Stimulated activated naive CD8-positive, alpha-beta T cell treated with anti-CD3 and anti-CD28 coated beads, Interleukin-15, Interleukin-2, amounts not matched to agents 100 U/mL and 50 U/mL, for 24 hours (primary cell): Measurements from ENCODE around the gene FSCN2.
"Not testable (repeated sequence)": the region's sequence is repeated elsewhere in the genome, so short reads cannot be mapped to it uniquely, and the experiment has no call there.

Source experiments
- ATAC-seq: fragments of 150-1000 bp; cut with Tn5 transposase; one replicate; pipeline ENCODE4 v1.10.0; 2021
- DNase-seq: peaks from one replicate; pipeline ENCODE4 v3.0.0; 2021

FSCN2 gene

DNA sequence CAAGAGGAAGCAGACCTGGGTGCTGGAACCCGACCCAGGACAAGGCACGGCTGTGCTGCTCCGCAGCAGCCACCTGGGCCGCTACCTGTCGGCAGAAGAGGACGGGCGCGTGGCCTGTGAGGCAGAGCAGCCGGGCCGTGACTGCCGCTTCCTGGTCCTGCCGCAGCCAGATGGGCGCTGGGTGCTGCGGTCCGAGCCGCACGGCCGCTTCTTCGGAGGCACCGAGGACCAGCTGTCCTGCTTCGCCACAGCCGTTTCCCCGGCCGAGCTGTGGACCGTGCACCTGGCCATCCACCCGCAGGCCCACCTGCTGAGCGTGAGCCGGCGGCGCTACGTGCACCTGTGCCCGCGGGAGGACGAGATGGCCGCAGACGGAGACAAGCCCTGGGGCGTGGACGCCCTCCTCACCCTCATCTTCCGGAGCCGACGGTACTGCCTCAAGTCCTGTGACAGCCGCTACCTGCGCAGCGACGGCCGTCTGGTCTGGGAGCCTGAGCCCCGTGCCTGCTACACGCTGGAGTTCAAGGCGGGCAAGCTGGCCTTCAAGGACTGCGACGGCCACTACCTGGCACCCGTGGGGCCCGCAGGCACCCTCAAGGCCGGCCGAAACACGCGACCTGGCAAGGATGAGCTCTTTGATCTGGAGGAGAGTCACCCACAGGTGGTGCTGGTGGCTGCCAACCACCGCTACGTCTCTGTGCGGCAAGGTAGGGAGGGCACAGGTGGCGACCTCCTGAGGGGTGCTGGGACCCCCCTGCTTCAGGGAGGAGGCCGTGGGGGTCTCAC, 667 bp downstream of the FSCN2 start:
- DNase-seq (no peak), ATAC-seq (no peak)

DNA sequence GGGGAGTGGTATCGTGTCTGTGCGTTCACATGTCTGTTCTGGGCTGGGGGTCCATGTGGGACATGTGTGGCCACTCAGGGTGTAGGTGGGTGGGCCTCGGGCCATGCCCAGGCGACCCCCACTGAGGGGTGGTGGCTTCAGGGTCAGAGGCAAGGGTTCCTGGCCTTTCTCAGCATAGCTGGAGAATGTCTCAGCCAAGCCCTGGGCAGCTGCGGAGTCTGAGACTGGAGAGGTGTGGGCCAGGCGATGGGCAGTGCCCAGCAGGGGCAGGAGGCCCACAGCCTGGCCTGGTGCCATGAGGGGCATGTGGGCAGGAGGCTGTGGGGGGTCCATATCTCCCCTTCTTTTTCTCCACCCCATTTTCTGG, 1.2 kb downstream of the FSCN2 start:
- no peak for DNase-seq
- ATAC-seq: no peak

DNA sequence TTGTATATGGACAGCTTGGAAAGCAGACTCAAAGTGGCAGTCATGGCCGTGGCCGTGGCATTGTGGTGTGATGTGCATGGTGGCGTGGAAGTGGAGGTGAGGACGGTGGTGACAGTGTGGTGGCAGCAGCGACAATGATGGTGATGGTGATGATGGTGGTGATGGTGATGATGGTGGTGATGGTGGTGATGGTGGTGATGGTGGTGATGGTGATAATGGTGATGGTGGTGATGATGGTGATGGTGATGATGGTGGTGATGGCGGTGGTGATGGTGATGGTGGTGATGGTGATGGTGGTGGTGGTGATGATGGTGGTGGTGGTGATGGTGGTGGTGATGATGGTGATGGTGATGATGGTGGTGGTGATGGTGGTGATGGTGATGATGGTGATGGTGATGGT, 2.8 kb downstream of the FSCN2 start:
- ATAC-seq, DNase-seq: not testable (repeated sequence)

DNA sequence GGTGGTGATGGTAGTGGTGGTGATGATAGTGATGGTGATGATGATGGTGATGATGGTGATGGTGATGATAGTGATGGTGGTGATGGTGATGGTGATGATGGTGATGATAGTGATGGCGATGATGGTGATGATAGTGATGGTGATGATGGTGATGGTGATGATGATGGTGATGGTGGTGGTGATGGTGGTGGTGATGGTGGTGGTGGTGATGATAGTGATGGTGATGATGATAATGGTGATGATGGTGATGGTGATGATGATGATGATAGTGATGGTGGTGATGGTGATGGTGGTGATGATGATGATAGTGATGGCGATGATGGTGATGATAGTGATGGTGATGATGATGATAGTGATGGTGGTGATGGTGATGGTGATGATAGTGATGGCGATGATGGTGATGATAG, 3.8 kb downstream of the FSCN2 start:
- ATAC-seq, DNase-seq: not testable (repeated sequence)

DNA sequence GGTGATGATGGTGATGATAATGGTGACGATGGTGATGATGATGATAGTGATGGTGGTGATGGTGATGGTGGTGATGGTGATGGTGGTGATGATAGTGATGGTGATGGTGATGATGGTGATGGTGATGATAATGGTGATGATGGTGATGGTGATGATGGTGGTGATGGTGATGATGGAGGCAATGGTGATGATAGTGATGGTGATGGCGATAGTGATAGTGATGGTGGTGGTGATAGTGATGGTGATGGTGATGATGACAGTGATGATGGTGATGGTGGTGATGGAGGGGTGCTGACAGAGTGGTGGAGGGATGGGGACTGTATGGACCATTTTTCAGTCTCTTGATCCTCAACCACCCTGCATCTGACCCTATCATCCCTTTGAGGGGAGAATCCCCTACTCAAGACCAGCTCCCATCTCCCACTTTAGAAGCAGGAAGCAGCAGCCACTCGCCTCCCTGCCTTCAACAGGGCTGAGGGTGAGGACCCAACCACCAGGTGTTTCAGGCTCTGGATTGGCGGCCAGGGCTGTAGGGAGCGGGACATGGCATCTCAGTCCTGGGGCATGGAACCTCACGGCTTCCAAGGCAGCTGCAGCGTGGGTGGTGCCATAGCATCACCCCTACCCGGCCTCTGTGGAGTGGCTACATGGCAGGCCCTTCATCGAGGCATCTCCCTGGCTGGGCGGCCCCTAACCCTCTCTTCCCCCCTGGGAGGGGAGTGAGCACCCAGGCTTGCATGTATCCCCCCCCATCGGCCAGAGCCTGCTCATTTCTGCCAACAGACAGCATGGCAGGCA, 4.5 kb downstream of the FSCN2 start:
- DNase-seq: no peak
- no peak for ATAC-seq

GRCh38 chr17:81533339-81534141, 5.4 kb downstream of the FSCN2 start:
- no peak for ATAC-seq

DNA sequence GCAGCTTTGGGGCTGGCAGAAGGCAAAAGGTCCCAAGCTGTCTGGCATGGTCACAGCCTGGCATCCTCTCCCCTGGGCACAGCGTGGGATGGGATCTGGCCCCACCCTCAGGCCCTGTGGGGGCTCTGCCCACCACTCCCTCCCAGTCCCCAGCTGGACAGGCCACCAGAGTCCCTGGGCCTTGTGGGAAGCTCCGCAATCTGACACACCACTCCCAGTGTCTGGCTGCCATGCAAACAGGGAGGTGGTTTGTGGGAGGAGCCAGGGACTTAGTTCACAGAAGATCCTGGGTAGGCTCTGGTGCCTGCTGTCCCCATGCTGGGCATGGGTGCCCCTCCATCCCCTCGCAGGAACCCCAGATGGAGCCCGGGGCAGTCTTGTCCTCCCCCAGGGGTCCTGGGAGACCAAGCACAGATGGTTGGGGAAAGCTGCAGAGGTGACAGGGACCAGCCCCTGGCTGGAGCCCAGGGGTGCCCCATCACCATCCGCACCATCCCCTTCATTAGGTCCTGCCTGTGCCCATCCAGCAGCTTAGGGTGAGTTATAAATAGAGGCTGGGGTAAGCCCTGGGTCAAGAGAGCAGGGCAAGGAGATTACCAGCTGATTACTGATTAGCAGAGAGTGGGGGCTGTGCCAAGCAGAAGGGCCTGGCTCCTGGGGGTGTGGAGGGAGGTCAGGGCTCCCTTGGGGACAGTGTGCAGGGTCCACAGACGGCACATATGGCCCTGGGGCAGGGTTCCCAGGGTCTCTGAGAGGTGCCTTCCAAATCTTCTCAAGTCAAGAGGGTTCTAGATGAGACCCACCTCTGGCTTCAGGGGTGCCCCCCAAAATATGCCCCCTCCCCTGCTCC, 6.2 kb downstream of the FSCN2 start:
- DNase-seq: no peak
- no peak for ATAC-seq

More at GRCh38 chr17:81533339-81534141, 5.4 kb downstream of the FSCN2 start:
- no peak for DNase-seq

DNA sequence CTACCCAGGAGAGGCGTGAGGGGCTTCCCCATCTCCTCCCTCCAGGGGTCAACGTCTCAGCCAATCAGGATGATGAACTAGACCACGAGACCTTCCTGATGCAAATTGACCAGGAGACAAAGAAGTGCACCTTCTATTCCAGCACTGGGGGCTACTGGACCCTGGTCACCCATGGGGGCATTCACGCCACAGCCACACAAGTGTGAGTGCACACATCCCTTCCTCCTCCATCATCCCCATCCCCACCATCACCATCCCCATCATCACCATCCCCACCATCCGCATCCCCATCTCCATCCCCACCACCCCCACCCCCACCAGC, 6.8 kb downstream of the FSCN2 start:
- DNase-seq: no peak

GRCh38 chr17:81535480-81536298, 7.5 kb downstream of the FSCN2 start:
- DNase-seq (no peak), ATAC-seq (no peak)

More for the DNA sequence above, 6.8 kb downstream of the FSCN2 start:
- ATAC-seq: no peak

GRCh38 chr17:81536299-81537290, 8.4 kb downstream of the FSCN2 start:
- no peak for ATAC-seq
- no peak for DNase-seq

DNA sequence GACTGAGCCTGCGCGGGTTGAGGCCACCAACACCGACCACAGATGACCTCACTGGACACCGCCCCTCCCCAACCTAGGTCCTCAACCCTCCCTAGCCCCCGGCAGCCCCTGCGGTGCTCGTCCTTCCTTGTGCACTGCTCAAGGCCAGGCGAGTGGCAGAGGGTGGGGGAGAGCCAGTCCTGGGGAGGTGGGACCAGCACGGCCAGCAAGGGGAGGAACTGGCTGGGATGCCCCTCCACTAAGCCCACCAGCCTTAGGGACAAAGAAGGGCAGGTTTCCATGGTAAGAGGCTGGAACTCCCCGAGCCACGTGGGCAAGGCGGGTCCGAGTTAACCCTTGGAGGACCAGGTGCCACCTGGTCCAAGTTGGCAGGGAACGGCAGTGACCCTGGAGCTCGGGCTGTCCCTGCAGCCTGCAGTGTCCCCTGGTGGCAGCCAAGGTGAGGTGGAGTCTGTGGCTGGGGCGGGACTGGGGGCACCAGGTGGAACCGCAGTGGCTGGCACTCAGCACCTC, 9.2 kb downstream of the FSCN2 start:
- ATAC-seq: peak; percentile 40
- DNase-seq: peak; percentile 55

DNA sequence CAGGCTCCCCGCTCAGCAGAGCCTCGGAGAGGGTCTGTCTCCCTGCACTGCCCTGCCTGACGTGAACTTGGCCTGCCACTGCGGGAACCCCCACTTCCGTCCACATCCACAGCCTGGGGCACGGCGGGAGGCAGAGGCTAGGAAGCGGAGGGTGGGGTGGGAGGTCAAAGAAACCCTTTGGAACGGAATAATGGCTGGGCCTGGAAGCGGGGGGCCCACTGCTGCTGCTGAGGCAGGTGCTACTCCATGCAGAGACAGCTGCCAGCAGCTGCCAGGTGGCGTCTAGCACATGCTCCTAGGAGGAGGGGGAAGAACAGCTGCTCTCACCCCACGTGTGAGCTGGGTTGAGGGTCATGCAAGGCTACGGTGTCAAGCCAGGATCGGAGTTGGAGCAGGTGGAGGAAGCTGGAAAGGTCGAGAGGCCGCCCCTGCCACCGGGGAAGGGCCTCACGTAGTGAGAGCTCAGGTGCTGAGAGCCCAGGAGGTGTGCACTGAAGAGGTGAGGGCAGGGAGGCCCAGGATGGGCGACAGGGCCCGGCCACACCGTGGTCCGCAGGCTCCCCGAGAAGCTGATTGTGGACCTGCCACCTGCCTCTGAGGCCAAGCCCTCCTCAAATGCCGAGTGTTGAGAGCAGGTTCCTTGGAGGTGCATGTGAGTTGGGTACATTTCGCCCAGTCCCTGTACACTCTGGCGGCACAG, 9.8 kb downstream of the FSCN2 start:
- no peak for DNase-seq
- no peak for ATAC-seq

DNA sequence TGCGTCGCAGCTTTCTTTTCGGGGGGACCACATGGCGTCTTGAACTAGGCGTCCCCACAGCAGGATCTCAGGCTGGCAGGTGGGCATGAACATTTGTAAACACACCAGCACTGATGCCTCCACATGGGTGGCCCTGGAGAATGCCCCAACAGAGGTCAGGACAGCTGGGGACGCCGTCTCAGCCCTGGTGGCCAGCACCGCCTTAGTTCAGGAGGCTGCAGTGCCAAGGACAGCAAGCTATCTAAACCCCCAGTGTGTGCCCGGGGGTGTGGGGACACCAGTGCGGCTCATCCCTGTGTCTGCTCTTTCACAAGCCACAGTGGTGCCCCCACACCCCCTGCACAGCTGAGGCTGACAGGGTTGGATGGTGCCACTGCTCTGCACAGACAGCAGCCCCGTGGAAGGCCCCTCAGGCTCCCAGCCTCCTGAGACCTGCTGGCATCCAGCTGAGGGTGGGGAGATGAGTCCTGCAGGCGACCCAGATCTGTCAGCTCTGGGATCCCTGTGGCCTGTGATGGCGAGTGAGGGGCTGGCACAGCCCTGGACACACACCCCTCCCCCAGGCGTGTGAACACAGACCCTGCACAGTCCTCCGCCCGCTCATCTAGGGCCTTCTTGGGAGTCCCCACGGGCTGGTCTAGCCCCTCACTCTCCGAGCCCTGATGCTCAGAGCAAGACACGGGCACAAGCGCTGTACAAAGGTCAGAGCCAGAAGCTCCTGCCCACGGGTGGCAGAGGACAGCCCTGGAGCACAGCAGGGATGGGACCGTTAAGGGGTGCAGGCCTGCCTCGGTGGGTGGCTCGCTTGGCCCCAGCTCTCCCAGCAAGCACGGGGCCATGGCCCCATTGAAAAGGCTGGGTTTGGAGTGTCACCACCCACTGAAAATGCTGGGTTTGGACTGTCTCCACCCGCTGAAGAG, 10.7 kb downstream of the FSCN2 start:
- ATAC-seq: no peak
- no peak for DNase-seq

- ATAC-seq (no peak), DNase-seq (no peak)
Observed at GRCh38 chr17:81539571-81539900, 11.4 kb downstream of the FSCN2 start.

GRCh38 chr17:81539961-81540675, 11.9 kb downstream of the FSCN2 start:
- DNase-seq (no peak), ATAC-seq (no peak)

GRCh38 chr17:81540676-81541027, 12.5 kb downstream of the FSCN2 start:
- DNase-seq: no peak
- ATAC-seq: no peak

DNA sequence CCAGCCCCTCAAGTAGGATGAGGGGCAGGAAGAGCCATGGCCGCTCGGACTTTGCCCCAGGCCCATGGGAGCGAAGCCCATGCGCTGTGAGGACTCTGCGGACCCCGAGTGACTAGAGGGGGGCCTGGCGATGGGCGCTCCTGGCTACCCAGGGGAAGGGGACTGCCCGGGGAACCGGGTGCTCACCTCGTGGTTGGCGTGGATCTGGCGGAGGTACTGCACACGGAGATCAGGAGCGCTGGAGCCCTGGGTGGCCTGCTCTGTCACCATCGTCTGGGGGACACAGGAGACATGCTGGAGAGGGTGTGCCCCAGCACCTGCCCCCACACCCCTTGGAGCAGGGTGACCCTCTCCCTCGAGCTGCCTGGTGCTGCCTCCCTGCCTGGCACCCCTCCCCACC, 12.9 kb downstream of the FSCN2 start:
- no peak for DNase-seq
- no peak for ATAC-seq
